A549 (cell line): Measurements from ENCODE around the gene CNTF. TPM values are rescaled to one million over a fixed set of nuclear protein-coding genes. Genes with fewer than 3 reads are reported as not detected.
"Not testable (repeated sequence)": the region's sequence is repeated elsewhere in the genome, so short reads cannot be mapped to it uniquely, and the experiment has no call there.

Experiments used
- ATAC-seq, 2 experiments: fragments of 200-7000 bp in 1 of 2; fragments of >200 bp in 1 of 2; cut with Nextera tagmentation in 1 of 2; cut with Tn5 transposase in 1 of 2; 3 replicates each; pipeline versions ENCODE4 v1.8.0 to v1.9.1; 2018 to 2020; ENCODE audit warnings: mild to moderate bottlenecking in 1 of 2, moderate library complexity in 1 of 2
- CTCF ChIA-PET: fragments of 300-600 bp; sonication (Branson Sonifier 250); formaldehyde crosslinking; extraction: SDS; loops from one replicate; lab custom pipeline; 2021; ENCODE audit warnings: antibody characterized with exemption, inconsistent platforms; lab: Yijun Ruan, JAX
- POLR2A ChIA-PET: fragments of 350-600 bp; formaldehyde crosslinking; extraction: SDS; loops from one replicate; lab custom pipeline; 2021; ENCODE audit warnings: antibody characterized with exemption, inconsistent platforms; lab: Yijun Ruan, JAX
- DNase-seq, 2 experiments: peaks; one replicate each; pipeline versions ENCODE4 v3.0.0 to v3.0.0-alpha.2; 2011 to 2016; ENCODE audit warnings: low read depth in 1 of 2, low spot score in 1 of 2
- FAIRE-seq: peaks from 2 replicates; lab custom pipeline; 2011; peaks lifted over from hg19 to GRCh38; lab: Jason Lieb, UNC
- H3K27ac ChIP-seq, 2 experiments: fragments of >200 bp; sonication (Bioruptor Twin); formaldehyde crosslinking; 3 replicates each; pipeline ENCODE4 v1.5.1; 2016 to 2017
- H3K4me1 ChIP-seq: fragments of >200 bp; sonication (Bioruptor Twin); formaldehyde crosslinking; 3 replicates; pipeline ENCODE4 v1.6.1; 2016
- H3K4me2 ChIP-seq: fragments of >200 bp; sonication (Bioruptor Twin); formaldehyde crosslinking; 3 replicates; pipeline ENCODE4 v1.6.1; 2016
- H3K4me3 ChIP-seq: fragments of >200 bp; sonication (Bioruptor Twin); formaldehyde crosslinking; 3 replicates; pipeline ENCODE4 v1.5.1; 2016
- H3K9me3 ChIP-seq: fragments of >200 bp; sonication (Bioruptor Twin); formaldehyde crosslinking; 3 replicates; pipeline ENCODE4 v1.6.1; 2016
- BCL3 ChIP-seq: fragments of >200 bp; sonication (Bioruptor Twin); formaldehyde crosslinking; IDR thresholded peaks from 3 replicates; pipeline ENCODE4 v1.6.1; 2016
- CEBPB ChIP-seq, 2 experiments: fragments of >200 bp in 1 of 2; sonication (Bioruptor Twin) in 1 of 2; formaldehyde crosslinking in 1 of 2; IDR thresholded peaks; 2 replicates each; pipeline ENCODE4 v1.6.1; 2012 to 2016
- CHD4 ChIP-seq: fragments of 200-600 bp; sonication (generic); IDR thresholded peaks from 2 replicates; pipeline ENCODE4 v1.6.1; 2016; ENCODE audit warnings: antibody characterized with exemption, mild to moderate bottlenecking, borderline replicate concordance
- CTCF ChIP-seq: fragments of >200 bp; sonication (Bioruptor Twin); formaldehyde crosslinking; IDR thresholded peaks from 3 replicates; pipeline ENCODE4 v1.5.1; 2016
- E2F6 ChIP-seq: IDR thresholded peaks from 2 replicates; pipeline ENCODE4 v1.6.1; 2012; ENCODE audit warnings: low read depth, borderline replicate concordance
- ELK1 ChIP-seq: fragments of 150-350 bp; IDR thresholded peaks from 2 replicates; pipeline ENCODE4 v1.6.1; 2014; ENCODE audit warnings: low read depth, mild to moderate bottlenecking, low read length
- ESRRA ChIP-seq: fragments of 150-350 bp; IDR thresholded peaks from 2 replicates; pipeline ENCODE4 v1.6.1; 2014; ENCODE audit warnings: mild to moderate bottlenecking, low read length, borderline replicate concordance
- FOSL2 ChIP-seq, 2 experiments: fragments of 450-650 bp in 1 of 2; fragments of >200 bp in 1 of 2; sonication (Bioruptor Twin) in 1 of 2; formaldehyde crosslinking; IDR thresholded peaks; 2 replicates each; pipeline versions ENCODE4 v1.5.0 to v1.6.1; 2016 to 2020; ENCODE audit warnings: mild to moderate bottlenecking in 1 of 2, moderate library complexity in 1 of 2
- GATA3 ChIP-seq: IDR thresholded peaks from 2 replicates; pipeline ENCODE4 v1.6.1; 2012; ENCODE audit warnings: borderline replicate concordance
- HMGXB4 ChIP-seq: fragments of 250-450 bp; sonication (Bioruptor Pico); IDR thresholded peaks from 2 replicates; pipeline ENCODE4 v1.5.0; 2021; ENCODE audit warnings: mild to moderate bottlenecking, moderate library complexity, borderline replicate concordance
- JUN ChIP-seq, 2 experiments: fragments of >200 bp; sonication (Bioruptor Twin); formaldehyde crosslinking; IDR thresholded peaks; 2 replicates in 1 of 2; 3 replicates in 1 of 2; pipeline ENCODE4 v1.6.1; 2016 to 2017
- JUNB ChIP-seq: fragments of >200 bp; sonication (Bioruptor Twin); formaldehyde crosslinking; IDR thresholded peaks from 2 replicates; pipeline ENCODE4 v1.6.1; 2016
- KDM1A ChIP-seq: fragments of 200-600 bp; sonication (generic); IDR thresholded peaks from 2 replicates; pipeline ENCODE4 v1.6.1; 2016; ENCODE audit warnings: low read depth, mild to moderate bottlenecking
- MAX ChIP-seq: IDR thresholded peaks from 2 replicates; pipeline ENCODE4 v1.6.1; 2012
- POLR2AphosphoS2 ChIP-seq: conservative IDR thresholded peaks from 2 replicates; pipeline ENCODE4 v1.6.1; 2012; ENCODE audit warnings: low read length, improper control_type of control experiment, inconsistent platforms
- RAD21 ChIP-seq, 2 experiments: fragments of >200 bp in 1 of 2; sonication (Bioruptor Twin) in 1 of 2; formaldehyde crosslinking in 1 of 2; IDR thresholded peaks in 1 of 2; conservative IDR thresholded peaks in 1 of 2; 2 replicates in 1 of 2; 3 replicates in 1 of 2; pipeline ENCODE4 v1.6.1; 2012 to 2018; ENCODE audit warnings: inconsistent platforms in 1 of 2
- RARB ChIP-seq: fragments of 250-450 bp; sonication (Bioruptor Pico); IDR thresholded peaks from 2 replicates; pipeline ENCODE4 v1.8.0; 2021; ENCODE audit warnings: mild to moderate bottlenecking, moderate library complexity
- TFCP2L1 ChIP-seq: fragments of 250-450 bp; sonication (Bioruptor Pico); IDR thresholded peaks from 2 replicates; pipeline ENCODE4 v1.5.0; 2021; ENCODE audit warnings: mild to moderate bottlenecking
- ZC3H11A ChIP-seq: fragments of 450-650 bp; IDR thresholded peaks from 2 replicates; pipeline ENCODE4 v1.6.1; 2014; ENCODE audit warnings: antibody characterized with exemption, mild to moderate bottlenecking
- WGBS: methylation state at CpG from one replicate; pipeline ENCODE4 v1.1.6; 2017; ENCODE audit errors: missing lambda C conversion rate; 5-methylcytosine and 5-hydroxymethylcytosine counted together
- polyA minus RNA-seq: library from RNA; depleted of rRNA, polyadenylated mRNA; stranded (reverse); fragments of >200 nt; gene quantifications from 2 replicates; pipeline ENCODE4 v1.2.3, GENCODE V29; 2011; rRNA and poly(A)+ RNA removed
- polyA plus RNA-seq, 4 experiments: library from polyadenylated mRNA; depleted of rRNA in 3 of 4; stranded (reverse); fragments of >200 nt; fragmentation: RNase III in 1 of 4; extraction: RNeasy Plus Mini Kit Qiagen cat#74134 plus additional on column Dnase treatment in 1 of 4; gene quantifications; 2 replicates in 3 of 4; 3 replicates in 1 of 4; pipeline ENCODE4 v1.2.3, GENCODE V29; 2011 to 2017

The CNTF gene
- polyA plus RNA-seq (2011; rRNA removed): 1.3 and 1.8 TPM in 2 replicates
- 0.33 and 0.49 TPM in 2 replicates for polyA plus RNA-seq (2012; cell fraction: cytosol; rRNA removed)
- 2.1 and 2.8 TPM in 2 replicates for polyA plus RNA-seq (2012; cell fraction: nucleus; rRNA removed)
- polyA plus RNA-seq (2017; fragmentation: RNase III; extraction: RNeasy Plus Mini Kit Qiagen cat#74134 plus additional on column Dnase treatment): 0.91 to 1.3 TPM (median 1.2 TPM) in 3 replicates
- polyA minus RNA-seq: 3.7 and 5.0 TPM in 2 replicates

GRCh38 chr11:58622344-58622743 is at the start of gene CNTF:
Gene CNTF (plus strand): TSS chr11:58622665. CDS start chr11:58622753, 88 bp downstream.
- WGBS: 98% methylated on average over 2 of the region's 2 CpGs
- no peaks in the 10 kb centered on the region for H3K9me3 ChIP-seq
- FAIRE-seq (no peak), ATAC-seq (no peak), DNase-seq (no peak)
- peaks cover 7% of the 10 kb centered on the region; the same call in 2 of the 3 replicates for H3K4me1 ChIP-seq
- no peak within 1 kb of the TSS for H3K27ac ChIP-seq
- CTCF ChIA-PET: no interaction called here
- TF ChIP-seq ELK1 (no peak), ZC3H11A (no peak), FOSL2 (IDR thresholded peaks at IDR 0.05) (no peak), FOSL2 (CRISPR knock-in tag; IDR thresholded peaks at IDR 0.05) (no peak), RARB (no peak), CEBPB (IDR thresholded peaks at IDR 0.05) (no peak), BCL3 (no peak), POLR2AphosphoS2 (no peak)
- H3K4me3 ChIP-seq: no peak within 1 kb of the TSS
- no peak within 1 kb of the TSS for H3K4me2 ChIP-seq
- POLR2A ChIA-PET: no interaction called here

GRCh38 chr11:58572906-58573305 is 49.6 kb upstream of the CNTF start:
- POLR2A ChIA-PET, FAIRE-seq, DNase-seq, H3K9me3 ChIP-seq, ATAC-seq, H3K4me3 ChIP-seq: not testable (repeated sequence)
- Histone ChIP-seq H3K4me2 (peak overlapping the region; percentile 61), H3K27ac (peak overlapping the region; percentile 54 to 79; a peak in 5 of 6 replicates), H3K4me1 (peaks cover 44% of the 10 kb centered on the region)
- 93% methylated on average over 14 of the region's 14 CpGs for WGBS
- CTCF ChIA-PET: interaction anchor here (0.6 kb wide), 1 partner anchor 9 kb away, joined by 4 read pairs; no protein-coding TSS in a partner anchor

- H3K27ac ChIP-seq: peak overlapping the region; percentile 54 to 79
- peak; percentile 4 to 35; a peak in 3 of 6 replicates for ATAC-seq
- no peak for TF ChIP-seq CTCF
- no peak for TF ChIP-seq GATA3
- 0 out of 2 replicates have a peak, but pooled peaks have one; percentile 26 for TF ChIP-seq MAX
- 0 out of 2 replicates have a peak, but pooled peaks have one; percentile 40 for TF ChIP-seq FOSL2 (IDR thresholded peaks at IDR 0.05)
- TF ChIP-seq FOSL2 (CRISPR knock-in tag; IDR thresholded peaks at IDR 0.05): peak; percentile 83
- TF ChIP-seq CHD4: no peak
- no peak for TF ChIP-seq ZC3H11A
- TF ChIP-seq HMGXB4 (CRISPR knock-in tag): no peak
- no peak for TF ChIP-seq POLR2AphosphoS2
- TF ChIP-seq ESRRA: no peak
- no peak for TF ChIP-seq KDM1A
- TF ChIP-seq RAD21 (conservative IDR thresholded peaks at IDR 0.05 in 1 of 2, IDR thresholded peaks at IDR 0.05 in 1 of 2): no peak
- TF ChIP-seq TFCP2L1 (CRISPR knock-in tag): no peak
- TF ChIP-seq E2F6: no peak
- no peak for TF ChIP-seq RARB
- peak in 1 of 2 experiments; percentile 28; a peak in 1 of 5 replicates for TF ChIP-seq JUN (IDR thresholded peaks at IDR 0.05)
- peak; percentile 59 for TF ChIP-seq JUNB
- TF ChIP-seq CEBPB (IDR thresholded peaks at IDR 0.05): peak in 1 of 2 experiments; percentile 55; a peak in 1 of 4 replicates
- WGBS: 26% methylated on average over 4 of the region's 4 CpGs
- ChIA-PET CTCF (interaction anchor here (0.6 kb wide), 2 partner anchors 10 to 505 kb away, joined by 3 to 4 read pairs; no protein-coding TSS in a partner anchor), POLR2A (no interaction called here)
- no peak for FAIRE-seq
- peak; percentile 24 to 54 for DNase-seq
- H3K4me3 ChIP-seq: no peak overlapping the region
- no peaks in the 10 kb centered on the region for H3K9me3 ChIP-seq
- peaks cover 44% of the 10 kb centered on the region for H3K4me1 ChIP-seq
- peak overlapping the region; percentile 61 for H3K4me2 ChIP-seq
Measured at GRCh38 chr11:58573451-58574104, 48.9 kb upstream of the CNTF start.
